Upper lobe of left lung (tissue), 6 donors: ENCODE results near the gene ZNF853. TPM values are rescaled to one million over a fixed set of nuclear protein-coding genes. Genes with fewer than 3 reads are reported as not detected.
A peak's percentile ranks its signal among the peaks of the same experiment; 100 is the strongest.

Experiments used
- ATAC-seq, 2 donors: fragments of 200-7000 bp; cut with Tn5 transposase; one replicate each; pipeline ENCODE4 v1.9.1; 2022; ENCODE audit warnings: mild to moderate bottlenecking in 2 of 2, moderate library complexity in 2 of 2; ENCODE audit not compliant: low FRiP score in 2 of 2
- DNase-seq, 2 donors: peaks; one replicate each; pipeline ENCODE4 v3.0.0-alpha.2; 2019 to 2020
- H3K27ac ChIP-seq, 4 donors: fragments of 200-600 bp; sonication (generic); one replicate each; pipeline ENCODE4 v1.5.1; 2016 to 2019
- H3K27me3 ChIP-seq, 4 donors: fragments of 200-600 bp; sonication (generic); one replicate each; pipeline ENCODE4 v1.5.1; 2017 to 2019
- H3K36me3 ChIP-seq, 4 donors: fragments of 200-600 bp; sonication (generic); one replicate each; pipeline ENCODE4 v1.5.1; 2016 to 2019
- H3K4me1 ChIP-seq, 4 donors: fragments of 200-600 bp; sonication (generic); one replicate each; pipeline ENCODE4 v1.5.1; 2018 to 2019
- H3K4me3 ChIP-seq, 4 donors: fragments of 200-600 bp; sonication (generic); one replicate each; pipeline ENCODE4 v1.5.1; 2017 to 2019; ENCODE audit warnings: mild to moderate bottlenecking in 2 of 4, moderate library complexity in 1 of 4
- H3K9me3 ChIP-seq, 4 donors: fragments of 200-600 bp; sonication (generic); one replicate each; pipeline ENCODE4 v1.5.1; 2018 to 2019
- CTCF ChIP-seq, 6 experiments: fragments of 450-650 bp in 4 of 6; fragments of 200-600 bp in 2 of 6; sonication (generic) in 2 of 6; IDR thresholded peaks; one replicate each; pipeline ENCODE4 v1.5.1; 2016 to 2019; ENCODE audit warnings: antibody characterized with exemption in 6 of 6
- EP300 ChIP-seq, 4 donors: sonication (generic); formaldehyde crosslinking; IDR thresholded peaks; one replicate each; pipeline ENCODE4 v1.5.1; 2017; ENCODE audit warnings: antibody characterized with exemption in 4 of 4, control low read depth in 2 of 4
- POLR2A ChIP-seq, 4 donors: fragments of 450-650 bp; IDR thresholded peaks; one replicate each; pipeline ENCODE4 v1.5.1; 2016 to 2017; ENCODE audit warnings: antibody characterized with exemption in 4 of 4, mild to moderate bottlenecking in 2 of 4
- POLR2AphosphoS5 ChIP-seq, 2 donors: sonication (generic); formaldehyde crosslinking; IDR thresholded peaks; one replicate each; pipeline ENCODE4 v1.5.1; 2017; ENCODE audit warnings: antibody characterized with exemption in 2 of 2
- WGBS, 2 donors: methylation state at CpG; one replicate each; pipeline ENCODE4 v1.1.5; 2017 to 2018; 5-methylcytosine and 5-hydroxymethylcytosine counted together
- total RNA-seq, 6 donors: library from RNA; depleted of rRNA in 4 of 6; stranded (reverse); fragments of >200 nt in 4 of 6; gene quantifications; one replicate each; pipeline versions ENCODE4 v1.1.0 to v1.2.1, GENCODE V29; 2016 to 2021
- donor health status: DM: no; HTN: no; CAD: no; lungs with moderate emphysema.
- donor health status: DM: no; HTN: yes; CAD: no; lungs with severe emphysema.

The ZNF853 gene
- total RNA-seq, 6 donors from 2014 or later: 2.9 to 11.9 (median 7.0) TPM

- Histone ChIP-seq H3K4me3 (peak overlapping the region in 3 of 4 donors; percentile 74 to 97 (median 91)), H3K27ac (peak overlapping the region; percentile 46 to 92 (median 80))
- 56 to 58% methylated on average over 9 to 18 of the region's 22 CpGs for WGBS, 2 donors
These were observed 26.1 kb upstream of the ZNF853 start for GRCh38 chr7:6589151-6589828.

DNA sequence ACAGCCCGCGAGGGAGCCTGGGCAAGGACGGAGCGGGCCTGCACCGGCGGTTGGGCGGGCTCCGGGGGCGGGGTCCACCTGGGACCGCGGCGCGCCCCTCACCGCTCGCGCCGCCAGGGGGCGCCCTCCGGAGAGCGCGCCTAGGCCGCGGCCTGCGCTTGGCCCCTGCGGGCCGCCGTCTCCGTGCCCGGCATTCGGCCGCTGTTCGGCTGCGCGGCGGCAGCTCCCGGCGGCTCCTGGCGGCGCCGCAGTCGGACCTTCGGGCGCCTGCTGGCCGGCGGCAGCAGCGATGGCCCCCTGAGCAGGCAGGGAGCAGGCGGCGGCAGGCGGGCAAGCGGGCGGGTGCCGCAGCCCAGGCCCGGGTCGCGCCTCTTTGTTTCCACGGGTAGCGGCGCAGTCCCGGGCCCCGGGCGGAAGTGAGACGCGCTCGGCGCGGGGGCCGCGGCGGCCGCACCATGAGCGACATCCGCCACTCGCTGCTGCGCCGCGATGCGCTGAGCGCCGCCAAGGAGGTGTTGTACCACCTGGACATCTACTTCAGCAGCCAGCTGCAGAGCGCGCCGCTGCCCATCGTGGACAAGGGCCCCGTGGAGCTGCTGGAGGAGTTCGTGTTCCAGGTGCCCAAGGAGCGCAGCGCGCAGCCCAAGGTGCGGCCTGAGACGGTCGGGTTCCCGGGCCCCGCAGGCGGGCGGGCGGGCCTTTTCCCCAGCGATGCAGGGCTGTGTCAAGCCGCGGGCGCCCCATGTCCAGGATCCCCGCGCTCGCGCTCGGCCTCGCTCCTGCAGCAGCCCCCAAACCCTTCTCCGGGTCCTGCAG lies 25.4 kb upstream of the ZNF853 start, which contains the start of gene INTS15:
TSS of gene INTS15 (plus strand) at position 193 of the 816 bp plus-strand sequence. CDS start at position 456, 263 bp downstream.
- peak; percentile 96 to 98 for ATAC-seq
- peaks cover 19 to 26% (median 24%) of the 10 kb centered on the region in 4 donors for H3K4me1 ChIP-seq
- H3K36me3 ChIP-seq: peaks cover 13 to 54% (median 34%) of the 10 kb centered on the region in 4 donors
- WGBS, 2 donors: 0% methylated on average over 16 of the region's 107 CpGs; no CpG with 5 or more reads in 1 of the 2 donors
- H3K4me3 ChIP-seq: peak within 1 kb of the TSS; percentile 74 to 97 (median 89)
- peak; percentile 75 to 97 for DNase-seq
- H3K9me3 ChIP-seq: no peaks in the 10 kb centered on the region
- no peaks in the 10 kb centered on the region for H3K27me3 ChIP-seq
- peak within 1 kb of the TSS; percentile 75 to 92 (median 86) for H3K27ac ChIP-seq
- TF ChIP-seq POLR2AphosphoS5 (IDR thresholded peaks at IDR 0.05): peak in 1 of 2 donors; percentile 47
- TF ChIP-seq EP300 (IDR thresholded peaks at IDR 0.05): no peak
- TF ChIP-seq CTCF (IDR thresholded peaks at IDR 0.05): peak; percentile 98 to 99 (median 99)
- TF ChIP-seq POLR2A (IDR thresholded peaks at IDR 0.05): peak in 3 of 4 donors; percentile 65 to 80 (median 73)

More at GRCh38 chr7:6589151-6589828, 26.1 kb upstream of the ZNF853 start:
- DNase-seq (no peak), ATAC-seq (no peak)
- Histone ChIP-seq H3K4me1 (peaks cover 19 to 26% (median 24%) of the 10 kb centered on the region in 4 donors), H3K9me3 (no peaks in the 10 kb centered on the region), H3K36me3 (peaks cover 11 to 54% (median 33%) of the 10 kb centered on the region in 4 donors), H3K27me3 (no peaks in the 10 kb centered on the region)
- TF ChIP-seq EP300 (IDR thresholded peaks at IDR 0.05) (no peak), CTCF (IDR thresholded peaks at IDR 0.05) (no peak)

GRCh38 chr7:6590645-6591110 lies 24.7 kb upstream of the ZNF853 start:
- peak overlapping the region; percentile 75 to 92 (median 86) for H3K27ac ChIP-seq
- H3K9me3 ChIP-seq: no peaks in the 10 kb centered on the region
- peak overlapping the region; percentile 74 to 97 (median 89) for H3K4me3 ChIP-seq
- peak in 1 of 2 donors; percentile 42 for DNase-seq
- peak in 1 of 2 donors; percentile 15 for ATAC-seq
- 14 to 15% methylated on average over 10 of the region's 10 CpGs for WGBS, 2 donors
- peaks cover 14 to 54% (median 34%) of the 10 kb centered on the region in 4 donors for H3K36me3 ChIP-seq
- H3K4me1 ChIP-seq: peaks cover 19 to 26% (median 24%) of the 10 kb centered on the region in 4 donors
- no peaks in the 10 kb centered on the region for H3K27me3 ChIP-seq
- TF ChIP-seq POLR2A (IDR thresholded peaks at IDR 0.05) (no peak), EP300 (IDR thresholded peaks at IDR 0.05) (no peak), POLR2AphosphoS5 (IDR thresholded peaks at IDR 0.05) (no peak)

- no peak for ATAC-seq
- 93 to 100% methylated on average over 2 to 15 of the region's 15 CpGs for WGBS, 2 donors
- TF ChIP-seq POLR2AphosphoS5 (IDR thresholded peaks at IDR 0.05) (no peak), POLR2A (IDR thresholded peaks at IDR 0.05) (no peak), CTCF (IDR thresholded peaks at IDR 0.05) (no peak)
- Histone ChIP-seq H3K36me3 (peaks cover 11 to 97% (median 89%) of the 10 kb centered on the region in 4 donors), H3K4me3 (no peak overlapping the region), H3K27ac (no peak overlapping the region), H3K4me1 (no peaks in the 10 kb centered on the region), H3K9me3 (no peaks in the 10 kb centered on the region), H3K27me3 (no peaks in the 10 kb centered on the region)
- DNase-seq: peak in 1 of 2 donors; percentile 71
These were observed 15.3 kb upstream of the ZNF853 start for GRCh38 chr7:6600093-6600492.

- H3K36me3 ChIP-seq: peaks cover 5 to 96% (median 78%) of the 10 kb centered on the region in 4 donors
- 93 to 100% methylated on average over 1 to 8 of the region's 10 CpGs for WGBS, 2 donors
- H3K27ac ChIP-seq: no peak overlapping the region
- ATAC-seq (no peak), DNase-seq (peak in 1 of 2 donors; percentile 65)
- H3K27me3 ChIP-seq: no peaks in the 10 kb centered on the region
- H3K4me1 ChIP-seq: no peaks in the 10 kb centered on the region
- H3K9me3 ChIP-seq: no peaks in the 10 kb centered on the region
- no peak for TF ChIP-seq POLR2A (IDR thresholded peaks at IDR 0.05)
- TF ChIP-seq POLR2AphosphoS5 (IDR thresholded peaks at IDR 0.05): no peak
- no peak for TF ChIP-seq CTCF (IDR thresholded peaks at IDR 0.05)
- no peak for TF ChIP-seq EP300 (IDR thresholded peaks at IDR 0.05)
- H3K4me3 ChIP-seq: no peak overlapping the region
These were observed 11.0 kb upstream of the ZNF853 start for GRCh38 chr7:6604458-6604857.
